HG02852 (cell line): Measurements from ENCODE around the gene TBL1XR1.

Source experiments
- ATAC-seq: cut with Tn5 transposase; IDR thresholded peaks from one replicate; pipeline ENCODE4 v1.9.1; 2021; ENCODE audit warnings: mild to moderate bottlenecking, moderate library complexity; ENCODE audit not compliant: unreplicated experiment

The TBL1XR1 gene

GRCh38 chr3:177069514-177070329 lies 127.6 kb downstream of the TBL1XR1 start:
- no peak for ATAC-seq

- ATAC-seq: no peak
Observed at GRCh38 chr3:177068967-177069366, 128.3 kb downstream of the TBL1XR1 start.

- no peak for ATAC-seq
Observed at GRCh38 chr3:177066068-177066467, 131.2 kb downstream of the TBL1XR1 start.

- ATAC-seq: no peak
Observed at GRCh38 chr3:177065285-177066033, 131.8 kb downstream of the TBL1XR1 start.

GRCh38 chr3:177062052-177062732 lies 135.1 kb downstream of the TBL1XR1 start:
- no peak for ATAC-seq

- ATAC-seq: no peak
Observed at GRCh38 chr3:177061369-177061768, 135.9 kb downstream of the TBL1XR1 start.

- ATAC-seq: no peak
Observed at GRCh38 chr3:177060492-177060891, 136.8 kb downstream of the TBL1XR1 start.

- no peak for ATAC-seq
Observed at GRCh38 chr3:177058648-177059047, 138.6 kb downstream of the TBL1XR1 start.

- ATAC-seq: peak; percentile 94
Observed at GRCh38 chr3:177057768-177058167, 139.5 kb downstream of the TBL1XR1 start.

- no peak for ATAC-seq
Observed at GRCh38 chr3:177056927-177057326, 140.4 kb downstream of the TBL1XR1 start.

- ATAC-seq: no peak
Observed at GRCh38 chr3:177055605-177056571, 141.4 kb downstream of the TBL1XR1 start.

- no peak for ATAC-seq
Observed at GRCh38 chr3:177053107-177053506, 144.2 kb downstream of the TBL1XR1 start.

GRCh38 chr3:177051411-177051810 lies 145.9 kb downstream of the TBL1XR1 start:
- no peak for ATAC-seq

GRCh38 chr3:177050501-177051237 lies 146.6 kb downstream of the TBL1XR1 start:
- peak; percentile 54 for ATAC-seq

- no peak for ATAC-seq
Observed at GRCh38 chr3:177045767-177046166, 151.5 kb downstream of the TBL1XR1 start.

- no peak for ATAC-seq
Observed at GRCh38 chr3:177045222-177045621, 152.1 kb downstream of the TBL1XR1 start.

GRCh38 chr3:177041730-177042551 lies 155.3 kb downstream of the TBL1XR1 start:
- no peak for ATAC-seq

GRCh38 chr3:177041021-177041729 lies 156.1 kb downstream of the TBL1XR1 start:
- no peak for ATAC-seq
